Left ventricle myocardium inferior (tissue), 1 donor: ENCODE data around the gene KCNB1. TPM values are rescaled to one million over a fixed set of nuclear protein-coding genes. Genes with fewer than 3 reads are reported as not detected.

Experiments used
- DNase-seq: peaks from one replicate; pipeline ENCODE4 v3.0.0-alpha.2; 2020
- H3K27ac ChIP-seq: fragments of 200-600 bp; replicated peaks from 2 replicates; pipeline ENCODE4 v1.8.0; 2021
- H3K27me3 ChIP-seq: fragments of 200-600 bp; 2 replicates; pipeline ENCODE4 v1.8.0; 2021; ENCODE audit warnings: low read depth
- H3K36me3 ChIP-seq: fragments of 200-600 bp; 2 replicates; pipeline ENCODE4 v1.8.0; 2021
- H3K4me1 ChIP-seq: fragments of 200-600 bp; 2 replicates; pipeline ENCODE4 v1.8.0; 2021
- H3K4me3 ChIP-seq: fragments of 200-600 bp; 2 replicates; pipeline ENCODE4 v1.8.0; 2021; ENCODE audit warnings: mild to moderate bottlenecking, moderate library complexity
- H3K9me3 ChIP-seq: fragments of 200-600 bp; replicated peaks from 2 replicates; pipeline ENCODE4 v1.8.0; 2021
- intact Hi-C: fragments of 100-400 bp; cut with micrococcal nuclease; formaldehyde crosslinking; loops from one replicate; pipeline ENCODE4 v1.11.0; 2022
- total RNA-seq: library from RNA; stranded (reverse); fragmentation: NEBNext Ultra II Directional; extraction: Animal tissue kit (Norgen Biotek cat#: 25700); gene quantifications from one replicate; pipeline ENCODE4 v1.2.1, GENCODE V29; 2021
- TF ChIP-seq, protein P1 (sequence below): fragments of 200-600 bp; IDR thresholded peaks from 2 replicates; pipeline ENCODE4 v1.8.0; 2021; ENCODE audit warnings: antibody characterized with exemption, mild to moderate bottlenecking, borderline replicate concordance
- donor health status: DM: no; HTN: yes; CAD: no; lungs with severe emphysema.

Gene KCNB1
- total RNA-seq, 1 donor from 2014 or later: 0.77 TPM

DNA sequence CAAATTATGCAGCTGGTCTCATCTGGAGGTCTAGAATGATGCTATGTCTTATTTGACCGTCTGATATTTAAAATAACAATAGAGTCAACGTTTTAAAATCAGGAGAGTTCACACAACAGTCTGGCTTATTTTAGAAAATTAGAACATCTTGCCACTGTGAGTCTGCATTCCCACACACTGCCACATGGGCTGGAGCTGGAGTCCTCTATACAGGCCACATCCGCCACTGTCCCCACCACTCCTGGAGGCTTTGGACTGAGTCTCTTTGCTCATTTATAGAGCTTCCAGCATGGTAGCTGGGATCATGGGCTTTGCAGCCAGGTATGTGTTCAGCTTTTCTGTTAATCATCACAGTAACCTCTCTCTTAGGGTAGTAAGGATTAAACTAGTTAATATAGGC lies 135.8 kb downstream of the KCNB1 start:
- H3K4me1 ChIP-seq: peaks cover 14% of the 10 kb centered on the region
- intact Hi-C loops: no loop called here
- H3K4me3 ChIP-seq: no peak overlapping the region
- H3K9me3 ChIP-seq: no peaks in the 10 kb centered on the region
- H3K36me3 ChIP-seq: no peaks in the 10 kb centered on the region
- TF ChIP-seq, protein P1, sequence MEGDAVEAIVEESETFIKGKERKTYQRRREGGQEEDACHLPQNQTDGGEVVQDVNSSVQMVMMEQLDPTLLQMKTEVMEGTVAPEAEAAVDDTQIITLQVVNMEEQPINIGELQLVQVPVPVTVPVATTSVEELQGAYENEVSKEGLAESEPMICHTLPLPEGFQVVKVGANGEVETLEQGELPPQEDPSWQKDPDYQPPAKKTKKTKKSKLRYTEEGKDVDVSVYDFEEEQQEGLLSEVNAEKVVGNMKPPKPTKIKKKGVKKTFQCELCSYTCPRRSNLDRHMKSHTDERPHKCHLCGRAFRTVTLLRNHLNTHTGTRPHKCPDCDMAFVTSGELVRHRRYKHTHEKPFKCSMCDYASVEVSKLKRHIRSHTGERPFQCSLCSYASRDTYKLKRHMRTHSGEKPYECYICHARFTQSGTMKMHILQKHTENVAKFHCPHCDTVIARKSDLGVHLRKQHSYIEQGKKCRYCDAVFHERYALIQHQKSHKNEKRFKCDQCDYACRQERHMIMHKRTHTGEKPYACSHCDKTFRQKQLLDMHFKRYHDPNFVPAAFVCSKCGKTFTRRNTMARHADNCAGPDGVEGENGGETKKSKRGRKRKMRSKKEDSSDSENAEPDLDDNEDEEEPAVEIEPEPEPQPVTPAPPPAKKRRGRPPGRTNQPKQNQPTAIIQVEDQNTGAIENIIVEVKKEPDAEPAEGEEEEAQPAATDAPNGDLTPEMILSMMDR: no peak
- no peak overlapping the region for H3K27ac ChIP-seq
- no peak for DNase-seq
- H3K27me3 ChIP-seq: peaks cover 7% of the 10 kb centered on the region

- Histone ChIP-seq H3K27ac (peak overlapping the region; percentile 59), H3K4me1 (peaks cover 14% of the 10 kb centered on the region), H3K36me3 (no peaks in the 10 kb centered on the region), H3K27me3 (no peaks in the 10 kb centered on the region), H3K4me3 (no peak overlapping the region), H3K9me3 (no peaks in the 10 kb centered on the region)
- intact Hi-C loops: no loop called here
- TF ChIP-seq, protein P1: no peak
- DNase-seq: peak; percentile 37
Measured at GRCh38 chr20:49345524-49345923, 136.9 kb downstream of the KCNB1 start.

DNA sequence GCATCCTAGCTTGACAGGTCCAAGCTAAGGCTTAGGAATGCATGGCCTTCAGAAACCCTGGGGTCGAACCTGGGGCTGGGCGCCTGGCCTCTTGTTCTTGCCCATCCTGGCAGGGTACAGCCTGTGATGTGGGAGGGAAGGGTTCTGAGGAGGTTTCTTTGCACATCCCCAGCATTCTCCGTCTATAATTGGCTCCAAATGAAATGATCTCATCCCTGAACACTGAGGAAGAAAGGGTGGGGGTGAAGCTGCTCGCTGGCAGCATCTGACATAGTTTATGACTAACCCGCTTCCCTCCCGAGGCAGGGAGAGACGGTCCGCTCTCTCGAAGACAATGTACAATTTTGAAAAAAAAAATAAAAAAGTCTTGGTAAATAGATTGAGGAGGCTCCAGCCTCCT lies 137.5 kb downstream of the KCNB1 start:
- peak; percentile 48 for DNase-seq
- intact Hi-C loops: no loop called here
- Histone ChIP-seq H3K27ac (peak overlapping the region; percentile 59), H3K9me3 (no peaks in the 10 kb centered on the region), H3K36me3 (no peaks in the 10 kb centered on the region), H3K27me3 (no peaks in the 10 kb centered on the region), H3K4me1 (peaks cover 14% of the 10 kb centered on the region), H3K4me3 (no peak overlapping the region)
- TF ChIP-seq, protein P1: no peak

DNA sequence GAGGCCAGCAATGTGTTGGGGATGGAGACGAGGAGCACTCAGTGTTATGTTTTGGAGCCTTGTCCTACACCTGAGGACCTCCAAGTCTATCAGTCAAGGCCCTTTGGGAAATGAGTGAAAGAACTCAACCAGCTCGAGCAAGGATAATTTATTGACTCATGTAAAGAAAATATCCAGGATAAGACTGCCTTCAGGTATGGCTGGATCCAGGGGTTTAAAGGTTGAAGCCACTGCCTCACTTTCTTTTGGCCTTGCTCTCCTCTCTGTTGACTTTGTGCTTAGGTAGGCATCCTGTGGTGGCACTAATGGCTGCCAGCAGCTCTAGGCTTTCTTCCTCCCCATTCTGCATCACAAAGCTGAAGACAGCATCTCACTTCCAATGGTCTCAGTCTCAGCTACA lies 138.3 kb downstream of the KCNB1 start:
- Histone ChIP-seq H3K9me3 (no peaks in the 10 kb centered on the region), H3K27ac (no peak overlapping the region), H3K27me3 (peaks cover 5% of the 10 kb centered on the region), H3K4me1 (peaks cover 14% of the 10 kb centered on the region), H3K4me3 (no peak overlapping the region), H3K36me3 (no peaks in the 10 kb centered on the region)
- intact Hi-C loops: no loop called here
- DNase-seq: no peak
- TF ChIP-seq, protein P1: no peak

- intact Hi-C loops: no loop called here
- TF ChIP-seq, protein P1: no peak
- Histone ChIP-seq H3K36me3 (no peaks in the 10 kb centered on the region), H3K9me3 (no peaks in the 10 kb centered on the region), H3K4me1 (peaks cover 14% of the 10 kb centered on the region), H3K4me3 (no peak overlapping the region), H3K27me3 (peaks cover 12% of the 10 kb centered on the region), H3K27ac (no peak overlapping the region)
- no peak for DNase-seq
Measured at GRCh38 chr20:49343246-49343645, 139.2 kb downstream of the KCNB1 start.
